ENCODE measurements around the gene SORCS3. TPM values are rescaled to one million over a fixed set of nuclear protein-coding genes. Genes with fewer than 3 reads are reported as not detected.

The SORCS3 gene
- total and polyA plus RNA-seq, 11 donors, result 0.03 to 0.19 (median 0.05) TPM; not detected in 8

- Histone ChIP-seq H3K27me3 (peaks cover 0 to 3% (median 0%) of the 10 kb centered on the region in 9 donors), H3K9me3 (no peaks in the 10 kb centered on the region), H3K4me3 (no peak overlapping the region), H3K4me1 (no peaks in the 10 kb centered on the region), H3K36me3 (no peaks in the 10 kb centered on the region), H3K27ac (no peak overlapping the region)
- no peak for DNase-seq
- no peak for ATAC-seq
- WGBS, 4 donors, result 74 to 83% (median 81%) methylated on average over 3 of the region's 3 CpGs
- no peak for TF ChIP-seq POLR2A (IDR thresholded peaks at IDR 0.05)
- TF ChIP-seq CTCF (IDR thresholded peaks at IDR 0.05), result no peak
- intact Hi-C loops (cut with DNase I), result loop anchor here in 2 of 10 donors (10.0 kb wide), 2 partner anchors 906 to 1106 kb away; no protein-coding TSS in a partner anchor
These were observed 427.4 kb downstream of the SORCS3 start for GRCh38 chr10:105068497-105068896.

GRCh38 chr10:105070249-105070648, 429.2 kb downstream of the SORCS3 start:
- peaks cover 0 to 7% (median 0%) of the 10 kb centered on the region in 9 donors for H3K27me3 ChIP-seq
- no peak overlapping the region for H3K27ac ChIP-seq
- WGBS, 4 donors, result 63 to 77% (median 74%) methylated on average over 1 of the region's 1 CpG
- DNase-seq (no peak), ATAC-seq (no peak)
- no peaks in the 10 kb centered on the region for H3K4me1 ChIP-seq
- H3K36me3 ChIP-seq, result no peaks in the 10 kb centered on the region
- intact Hi-C loops (cut with DNase I), result no loop called here
- TF ChIP-seq CTCF (IDR thresholded peaks at IDR 0.05) (no peak), POLR2A (IDR thresholded peaks at IDR 0.05) (no peak)
- no peak overlapping the region for H3K4me3 ChIP-seq
- H3K9me3 ChIP-seq, result no peaks in the 10 kb centered on the region

- TF ChIP-seq POLR2A (IDR thresholded peaks at IDR 0.05) (no peak), CTCF (IDR thresholded peaks at IDR 0.05) (no peak)
- Histone ChIP-seq H3K4me1 (no peaks in the 10 kb centered on the region), H3K36me3 (no peaks in the 10 kb centered on the region), H3K4me3 (no peak overlapping the region), H3K27ac (no peak overlapping the region), H3K9me3 (no peaks in the 10 kb centered on the region), H3K27me3 (peaks cover 0 to 10% (median 0%) of the 10 kb centered on the region in 9 donors)
- WGBS, 4 donors, result 29 to 48% (median 39%) methylated on average over 1 of the region's 1 CpG
- intact Hi-C loops (cut with DNase I), result no loop called here
- DNase-seq (no peak), ATAC-seq (no peak)
These were observed 429.9 kb downstream of the SORCS3 start for GRCh38 chr10:105070952-105071351.

- Histone ChIP-seq H3K4me1 (no peaks in the 10 kb centered on the region), H3K4me3 (no peak overlapping the region), H3K36me3 (no peaks in the 10 kb centered on the region), H3K27me3 (peaks cover 0 to 16% (median 0%) of the 10 kb centered on the region in 9 donors), H3K9me3 (no peaks in the 10 kb centered on the region), H3K27ac (no peak overlapping the region)
- TF ChIP-seq POLR2A (IDR thresholded peaks at IDR 0.05), result no peak
- no peak for TF ChIP-seq CTCF (IDR thresholded peaks at IDR 0.05)
- intact Hi-C loops (cut with DNase I), result no loop called here
- DNase-seq (no peak), ATAC-seq (no peak)
- WGBS, 4 donors, result 45 to 77% (median 71%) methylated on average over 5 of the region's 5 CpGs
These were observed 430.9 kb downstream of the SORCS3 start for GRCh38 chr10:105071980-105072379.
